Activated CD4-positive, alpha-beta T cell treated with anti-CD3 and anti-CD28 coated beads for 1 hour (primary cell): ENCODE data around the gene SETBP1.

Experiments
- DNase-seq: peaks from one replicate; pipeline ENCODE4 v3.0.0-alpha.2; 2020

SETBP1 gene

DNA sequence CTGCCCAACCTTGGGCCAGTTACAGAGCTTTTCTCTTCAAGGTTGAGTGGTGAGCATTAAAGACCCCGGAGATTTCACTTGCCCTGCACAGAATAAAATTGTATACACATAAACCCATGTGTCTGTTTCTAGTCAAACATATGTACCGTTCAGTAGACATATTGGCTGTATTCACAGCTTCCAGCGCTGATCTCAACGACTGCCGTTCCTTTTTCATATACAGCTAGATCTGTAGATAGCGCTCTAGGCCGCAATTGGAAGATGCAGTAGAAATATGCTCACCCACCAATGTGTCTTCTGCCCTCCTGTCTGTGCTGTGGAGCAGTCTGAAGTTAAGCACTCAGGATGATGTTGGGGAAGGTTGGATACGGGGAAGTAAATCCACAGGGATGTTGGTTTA, 317.7 kb downstream of the SETBP1 start:
- DNase-seq, result no peak

DNA sequence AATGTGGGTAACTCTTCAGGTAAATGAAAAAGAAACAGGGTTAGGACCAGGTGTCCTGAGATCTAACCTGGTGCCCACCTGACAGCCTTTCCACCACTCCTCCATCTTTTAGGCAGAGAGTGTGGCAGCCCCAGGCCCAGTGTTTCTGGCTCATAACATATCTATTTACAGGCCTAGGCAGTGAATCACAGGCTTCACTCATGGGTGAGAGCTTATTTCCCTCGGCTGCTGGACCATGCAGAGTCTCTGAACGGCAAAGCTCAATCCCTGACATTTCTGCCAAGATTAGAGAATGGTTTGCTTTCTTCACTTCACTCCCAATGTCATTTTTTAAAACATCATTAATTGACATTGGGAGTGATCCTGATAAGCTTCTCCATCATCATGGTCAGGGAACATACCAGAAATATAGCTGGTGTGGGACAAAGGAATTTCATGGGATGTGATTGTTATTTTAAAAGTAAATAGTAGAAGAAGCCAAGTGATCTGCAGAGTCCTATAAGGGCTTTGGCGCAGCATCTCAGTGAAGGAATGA, 323.9 kb downstream of the SETBP1 start:
- DNase-seq, result no peak

DNA sequence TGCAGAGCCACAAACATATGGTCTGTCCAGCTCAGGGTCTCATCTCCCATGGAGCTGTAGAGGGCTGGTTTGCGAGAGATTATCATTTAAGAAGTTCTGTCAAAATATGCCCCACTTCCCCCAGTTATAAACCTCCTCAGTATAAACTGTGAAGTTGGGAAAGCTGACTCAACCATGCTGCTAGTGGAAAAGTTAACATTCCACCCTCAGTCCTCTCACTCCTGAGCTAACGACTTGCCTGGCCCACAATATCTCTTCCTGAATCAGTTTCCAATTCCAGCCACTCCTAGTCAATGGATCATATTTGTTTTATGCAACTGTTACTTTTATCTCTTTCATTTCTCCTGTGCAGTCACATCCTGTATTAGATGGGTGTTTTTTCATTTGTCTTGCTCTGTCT, 326.2 kb downstream of the SETBP1 start:
- DNase-seq, result no peak

DNA sequence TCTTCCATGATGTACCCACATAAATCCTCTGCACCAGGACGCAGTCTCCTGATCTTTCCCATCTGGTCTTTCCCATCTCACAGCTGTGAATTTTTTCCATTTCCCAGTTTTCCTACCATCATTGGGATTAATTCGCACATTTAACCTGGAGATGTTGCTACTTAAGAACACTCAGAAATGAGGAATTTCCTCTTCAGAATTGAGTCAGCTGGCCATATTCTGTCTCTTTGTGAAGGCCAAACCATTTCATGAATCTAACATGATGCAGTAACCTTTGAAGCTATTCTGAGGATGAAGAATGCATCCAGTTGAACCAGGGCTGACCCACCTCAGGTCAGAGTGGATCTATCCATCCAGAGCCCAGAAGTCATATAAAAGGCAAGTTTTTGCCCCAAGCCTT, 326.8 kb downstream of the SETBP1 start:
- no peak for DNase-seq

DNA sequence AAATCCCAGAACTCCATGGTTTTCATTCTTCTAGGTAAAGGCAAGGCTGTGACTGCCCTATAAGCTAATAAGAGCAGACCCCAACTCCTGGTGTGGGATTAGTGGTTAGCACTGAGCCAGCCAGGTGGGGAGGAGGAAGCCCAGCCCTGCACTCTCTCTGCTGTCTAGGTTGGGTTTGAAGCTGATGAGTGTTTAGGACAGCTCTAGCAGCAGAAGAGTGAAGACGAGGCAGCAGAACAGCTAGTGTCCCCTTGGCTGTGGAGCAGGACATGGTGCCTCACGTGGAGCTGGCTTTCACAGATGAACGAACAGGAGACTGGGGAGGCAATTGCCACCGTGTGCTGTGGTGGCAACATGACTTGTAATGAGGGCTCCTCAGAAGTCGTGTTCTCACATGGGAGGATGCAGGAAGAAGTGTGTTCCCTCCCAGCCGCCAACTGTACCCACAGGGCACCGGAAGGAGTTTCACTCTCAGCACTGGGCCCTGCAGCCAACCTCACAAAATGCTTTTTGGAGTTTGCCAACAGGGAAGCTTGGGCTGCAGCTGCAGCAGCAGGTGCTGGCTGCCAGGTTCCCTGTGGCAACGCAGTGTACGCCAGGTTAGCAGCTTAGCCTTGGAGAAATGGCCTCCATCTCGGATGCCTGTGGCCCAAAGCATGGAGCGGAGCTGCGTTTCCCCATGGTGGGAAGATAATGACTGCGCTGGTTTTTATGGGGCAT, 328.2 kb downstream of the SETBP1 start:
- DNase-seq, result no peak

DNA sequence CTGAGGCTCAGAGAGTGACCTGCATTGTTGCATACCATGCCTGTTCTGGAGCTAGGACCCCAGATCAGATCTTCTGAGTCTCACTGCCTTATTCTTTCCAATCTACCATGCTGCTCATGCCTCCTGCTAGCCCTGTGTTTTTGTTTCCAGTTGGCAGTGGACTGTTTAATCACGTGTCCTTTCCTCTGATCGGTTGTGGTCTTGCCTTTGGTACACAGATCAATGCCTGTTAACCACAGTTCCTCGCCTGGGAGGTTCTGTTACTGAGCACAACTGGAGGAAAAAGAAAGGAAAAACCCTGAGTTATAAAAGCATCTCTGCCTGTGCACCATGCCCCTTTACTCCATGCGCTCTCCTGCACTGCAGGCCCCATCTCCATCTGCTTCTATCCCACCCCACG, 329.1 kb downstream of the SETBP1 start:
- no peak for DNase-seq

DNA sequence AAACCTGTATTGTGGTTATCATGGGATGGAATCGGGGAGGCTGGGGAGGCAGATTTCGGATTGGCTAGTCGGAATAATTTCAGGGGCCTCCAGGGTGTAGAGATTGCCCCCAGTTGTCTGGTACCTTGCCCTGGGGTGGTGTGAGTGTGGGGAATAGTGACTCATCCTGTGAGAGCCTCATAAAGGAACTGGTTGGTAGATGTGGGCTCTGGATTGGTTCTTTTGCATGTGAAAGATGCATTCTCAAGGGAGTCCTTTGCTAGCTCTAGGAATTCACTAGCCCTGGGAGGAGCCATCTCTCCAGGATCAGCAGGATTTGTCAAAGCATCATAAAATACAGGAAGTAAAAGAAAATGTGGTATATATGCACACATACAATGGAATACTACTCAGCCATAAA, 331.6 kb downstream of the SETBP1 start:
- no peak for DNase-seq

DNA sequence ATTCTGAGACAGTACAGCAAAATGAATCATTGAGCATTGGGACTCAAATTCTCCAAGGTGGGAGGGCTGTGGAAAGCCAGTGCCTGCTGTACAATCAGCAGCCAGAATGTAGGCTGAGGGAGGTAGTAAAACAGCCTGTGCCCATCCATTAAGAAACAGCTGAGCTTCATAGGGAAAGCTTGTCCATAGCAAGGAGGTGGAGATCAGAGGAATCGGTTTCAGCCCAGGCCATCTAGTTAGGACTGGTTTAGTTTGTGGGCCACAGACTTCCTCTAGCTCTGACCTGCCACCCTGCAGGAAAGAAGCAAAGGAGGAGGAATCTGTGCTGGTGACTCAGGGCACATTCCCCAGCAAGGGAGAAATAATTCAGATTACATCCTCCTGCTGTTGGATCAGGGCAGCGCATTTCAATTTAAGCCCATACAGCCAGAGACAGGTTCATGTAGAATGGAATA, 333.4 kb downstream of the SETBP1 start:
- no peak for DNase-seq

DNA sequence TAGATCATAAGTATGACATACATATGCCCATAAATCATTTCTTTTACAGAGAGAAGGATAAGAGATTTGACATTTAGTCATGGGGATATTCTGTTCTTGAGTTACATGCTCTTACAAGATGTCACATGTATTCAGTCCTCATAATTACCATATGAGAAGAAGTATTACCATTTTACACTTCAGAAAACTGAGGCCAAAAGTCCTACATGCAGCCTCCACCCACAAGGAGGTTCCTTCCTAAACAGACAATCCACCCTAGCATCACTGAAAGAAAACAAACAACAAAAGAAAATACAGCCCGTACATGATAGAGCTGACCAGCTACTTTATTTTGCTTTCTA, 335.1 kb downstream of the SETBP1 start:
- DNase-seq, result no peak

DNA sequence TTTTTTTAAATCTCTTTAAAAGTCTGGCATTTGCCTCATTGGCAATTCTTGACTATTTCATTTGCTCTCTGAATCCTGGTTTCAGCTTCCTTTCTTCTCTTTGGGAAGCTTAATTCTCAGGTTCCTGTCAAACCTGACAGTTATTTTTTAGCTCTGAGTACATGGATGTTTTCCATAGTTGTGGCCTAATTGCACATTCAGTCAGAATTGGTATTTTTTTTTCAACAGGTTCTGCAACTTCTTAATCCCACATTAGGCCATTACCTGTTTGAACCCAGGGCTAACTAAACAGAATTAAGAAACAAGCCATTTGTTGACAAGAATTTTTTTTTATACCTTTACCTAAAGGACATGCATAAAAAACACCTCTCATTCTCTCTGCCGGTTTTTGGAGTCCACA, 338.8 kb downstream of the SETBP1 start:
- DNase-seq, result no peak

DNA sequence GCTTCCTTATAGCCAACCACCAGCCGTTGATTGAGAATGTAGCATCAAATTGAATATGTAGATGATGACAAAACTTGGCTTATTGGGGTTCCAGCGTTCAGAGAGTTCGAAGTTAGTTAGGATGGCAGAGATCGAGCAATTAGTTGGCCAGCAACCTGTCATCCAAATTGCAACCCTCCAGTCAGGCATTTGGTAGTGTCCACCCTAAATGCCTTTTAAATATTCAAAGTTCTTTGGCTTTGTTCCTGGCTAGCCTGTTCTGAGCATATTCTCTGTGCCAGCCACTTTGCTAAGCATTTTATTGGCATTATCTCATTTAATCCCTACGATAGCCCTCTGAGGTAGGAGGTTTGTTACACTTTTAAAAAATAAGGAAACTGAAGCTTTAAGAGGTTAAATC, 342.8 kb downstream of the SETBP1 start:
- no peak for DNase-seq

DNA sequence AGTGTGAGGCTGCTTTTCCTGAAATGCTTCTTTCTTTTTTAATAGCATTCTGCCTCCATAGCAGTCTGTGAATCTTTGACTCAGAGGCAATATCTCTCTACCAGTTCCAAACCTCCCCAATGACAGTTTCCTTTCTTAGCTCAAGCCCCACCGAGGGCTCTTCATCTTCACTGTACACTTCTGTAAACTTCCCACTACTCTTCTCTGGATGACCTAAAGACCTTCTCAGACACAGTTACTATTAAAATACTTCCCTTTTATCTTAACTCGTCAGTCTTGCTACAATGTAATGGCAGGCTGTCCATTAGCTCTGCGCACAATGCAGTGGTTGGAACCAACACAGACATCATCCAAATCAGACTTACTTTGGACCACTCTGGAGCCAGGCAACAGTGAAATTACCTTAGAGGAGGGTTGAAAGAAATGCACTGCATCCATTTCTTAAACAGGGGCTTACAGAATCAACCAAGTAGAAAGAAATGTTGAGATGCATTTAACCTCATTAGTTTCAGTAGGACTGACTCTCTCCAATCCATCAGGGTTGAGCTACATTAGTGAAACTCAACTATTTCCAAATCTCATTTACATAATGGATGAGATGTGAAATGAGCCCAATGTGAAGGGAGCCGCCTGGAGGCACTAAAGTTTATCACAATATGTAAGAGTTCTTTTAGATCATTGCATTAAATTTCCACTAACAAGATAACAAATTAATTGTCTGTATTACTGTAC, 343.8 kb downstream of the SETBP1 start:
- no peak for DNase-seq

DNA sequence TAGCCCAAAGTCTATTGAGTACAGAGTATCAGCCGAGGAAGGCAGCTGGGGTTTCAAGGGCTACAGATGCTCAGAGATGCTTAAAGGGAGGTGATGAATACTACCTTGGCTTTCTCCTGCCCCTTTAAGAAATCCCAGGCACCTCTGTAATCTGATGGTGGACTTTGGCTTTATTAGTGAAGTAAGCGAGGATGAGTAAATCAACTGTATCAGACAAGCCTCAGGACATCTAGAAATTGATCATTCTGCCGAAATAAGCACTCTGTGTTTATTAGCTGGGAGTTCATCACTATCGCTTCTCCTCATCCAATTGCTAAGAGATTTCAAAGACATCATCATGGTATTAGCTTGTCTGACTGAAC, 344.4 kb downstream of the SETBP1 start:
- DNase-seq, result no peak

DNA sequence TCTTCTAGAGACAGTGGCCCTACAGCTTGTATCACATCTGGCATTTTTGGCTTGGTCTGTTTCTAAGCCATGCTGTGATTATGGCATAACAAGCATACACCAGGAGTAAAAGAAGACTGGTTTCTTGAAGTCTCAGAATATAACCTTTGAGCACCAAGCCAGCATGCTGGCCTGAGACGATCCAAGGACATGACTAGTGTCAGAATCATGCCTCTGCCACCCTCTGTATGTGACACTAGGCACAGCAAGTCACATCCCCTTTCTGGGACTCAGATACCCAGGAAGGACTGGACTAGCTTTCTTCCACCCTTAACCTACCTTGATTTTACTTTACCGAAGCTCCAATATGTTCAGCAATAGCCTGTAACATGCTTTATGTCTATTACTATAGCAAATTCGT, 345.5 kb downstream of the SETBP1 start:
- no peak for DNase-seq

DNA sequence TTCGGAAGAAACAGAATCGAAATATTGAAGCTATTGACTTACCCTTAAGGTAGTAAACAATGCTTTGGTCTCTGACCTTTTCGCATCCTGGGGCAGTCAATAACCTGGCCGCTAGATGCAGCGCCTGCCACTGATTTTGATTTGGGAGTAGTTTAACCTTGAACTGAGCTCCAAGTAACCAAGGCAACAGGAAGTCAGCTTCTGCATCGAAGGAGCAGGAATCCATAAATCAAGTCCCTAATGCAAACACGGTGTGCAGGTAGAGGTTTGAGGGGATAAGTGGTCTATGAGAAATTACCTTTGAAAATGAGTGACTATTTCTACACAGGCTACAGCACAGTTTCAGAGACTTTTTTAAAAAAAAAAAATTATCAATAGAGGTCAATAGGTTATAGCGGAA, 353.5 kb downstream of the SETBP1 start:
- DNase-seq, result no peak

DNA sequence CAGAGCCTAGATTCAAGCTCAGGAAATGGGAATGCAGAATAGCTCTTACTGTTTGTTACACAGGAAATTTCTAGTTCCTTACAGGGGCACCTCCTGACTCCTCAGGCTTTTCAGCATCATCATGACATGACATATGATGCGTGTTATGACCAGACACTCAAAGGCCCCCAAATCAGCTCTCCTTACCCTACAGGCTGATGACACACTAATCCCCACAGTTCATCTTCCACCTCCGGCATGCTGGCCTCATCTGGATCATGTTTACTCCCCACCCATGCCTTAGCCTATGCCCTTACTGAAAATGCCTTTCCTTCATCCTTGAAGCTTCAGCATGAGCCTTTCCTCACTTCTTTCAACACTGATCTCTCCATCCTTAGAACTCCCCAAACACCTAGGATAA, 356.9 kb downstream of the SETBP1 start:
- no peak for DNase-seq

DNA sequence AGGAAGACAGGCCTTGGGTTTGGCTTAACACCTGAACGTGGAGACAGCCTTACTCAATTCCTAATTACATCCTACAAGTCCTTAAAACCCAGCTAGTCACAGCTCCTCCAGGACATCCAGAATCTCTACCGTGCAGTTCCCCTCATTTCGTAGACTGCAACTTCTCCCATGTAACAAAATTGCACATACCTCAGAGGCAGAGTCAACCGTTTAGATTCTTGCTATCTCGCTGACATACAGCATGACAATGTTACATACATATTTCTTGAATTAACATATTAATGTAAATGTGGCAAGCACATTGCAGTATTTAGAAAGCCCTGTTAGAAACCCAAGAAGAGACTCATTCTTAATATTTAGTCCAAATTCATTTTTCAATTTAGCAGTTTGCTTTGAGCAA, 358.7 kb downstream of the SETBP1 start:
- DNase-seq, result no peak

DNA sequence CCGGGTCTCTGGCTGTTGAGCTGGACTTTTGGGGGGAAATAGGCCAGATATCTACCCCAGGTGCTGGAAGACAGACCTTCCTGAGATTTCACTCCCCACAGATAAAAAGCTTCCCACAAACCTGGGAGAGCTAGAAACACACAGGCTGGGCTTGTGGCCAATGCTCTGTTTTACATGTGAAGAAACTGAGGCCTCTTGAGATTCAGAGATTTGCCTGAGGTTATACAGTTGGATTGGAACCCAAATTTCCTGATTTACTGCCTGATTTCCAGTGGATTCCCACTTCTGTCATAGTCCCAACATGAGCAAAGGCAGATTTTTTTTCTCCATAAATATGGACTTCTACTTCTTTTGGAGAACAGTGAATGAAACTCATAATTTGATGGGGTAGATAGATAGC, 360.2 kb downstream of the SETBP1 start:
- DNase-seq, result no peak

DNA sequence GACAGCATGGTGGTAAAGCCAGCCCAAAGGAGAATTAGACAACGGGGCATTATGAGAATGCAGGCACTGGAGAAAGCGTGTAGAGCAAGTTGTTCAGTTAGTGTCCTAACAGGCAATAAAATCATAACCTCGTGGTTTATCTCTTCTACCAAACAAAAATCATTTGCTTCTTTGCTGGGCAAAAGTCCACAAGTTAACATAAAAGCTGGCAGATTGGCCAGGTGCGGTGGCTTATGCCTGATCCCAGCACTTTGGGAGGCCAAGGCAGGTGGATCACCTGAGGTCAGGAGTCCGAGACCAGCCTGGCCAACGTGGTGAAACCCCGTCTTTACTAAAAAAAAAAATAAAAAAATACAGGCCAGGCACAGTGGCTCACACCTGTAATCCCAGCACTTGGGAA, 364.1 kb downstream of the SETBP1 start:
- no peak for DNase-seq

DNA sequence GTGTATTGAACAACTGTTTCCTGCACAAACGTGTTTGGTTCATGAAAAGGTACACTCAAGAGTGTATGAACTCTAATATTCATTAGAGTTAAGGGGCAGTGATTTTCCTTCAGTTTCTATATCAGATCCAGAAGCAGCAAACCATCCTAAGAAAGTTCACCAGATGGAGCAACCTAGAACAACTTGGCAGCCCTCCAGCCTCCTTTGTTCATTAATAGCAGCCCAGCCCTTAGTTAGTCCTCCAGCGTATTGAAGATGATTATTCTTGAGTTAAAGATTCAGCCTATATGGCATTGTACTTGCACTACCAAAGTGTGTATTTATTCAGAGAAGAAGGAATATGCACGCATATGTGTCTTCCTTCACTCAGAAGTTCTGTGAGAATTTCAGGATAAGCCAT, 365.5 kb downstream of the SETBP1 start:
- no peak for DNase-seq

DNA sequence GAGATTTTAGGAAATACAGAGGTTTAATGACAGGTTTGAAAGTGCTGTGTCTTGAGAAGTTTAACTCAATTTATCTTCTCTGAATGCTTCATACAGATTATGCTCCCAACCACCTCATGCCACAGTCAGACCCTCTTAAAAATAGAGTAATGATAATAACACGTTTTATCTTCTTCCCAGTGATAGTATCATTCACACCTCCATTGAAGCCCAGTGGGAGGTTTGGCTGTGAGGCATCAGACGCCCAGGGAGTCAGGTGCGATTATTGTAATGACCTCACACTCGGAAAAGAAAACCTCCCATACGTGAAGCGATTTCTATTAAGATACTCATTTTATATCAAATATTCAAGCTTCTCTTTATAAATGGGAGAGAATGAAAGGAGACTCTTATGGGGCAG, 366.3 kb downstream of the SETBP1 start:
- no peak for DNase-seq

DNA sequence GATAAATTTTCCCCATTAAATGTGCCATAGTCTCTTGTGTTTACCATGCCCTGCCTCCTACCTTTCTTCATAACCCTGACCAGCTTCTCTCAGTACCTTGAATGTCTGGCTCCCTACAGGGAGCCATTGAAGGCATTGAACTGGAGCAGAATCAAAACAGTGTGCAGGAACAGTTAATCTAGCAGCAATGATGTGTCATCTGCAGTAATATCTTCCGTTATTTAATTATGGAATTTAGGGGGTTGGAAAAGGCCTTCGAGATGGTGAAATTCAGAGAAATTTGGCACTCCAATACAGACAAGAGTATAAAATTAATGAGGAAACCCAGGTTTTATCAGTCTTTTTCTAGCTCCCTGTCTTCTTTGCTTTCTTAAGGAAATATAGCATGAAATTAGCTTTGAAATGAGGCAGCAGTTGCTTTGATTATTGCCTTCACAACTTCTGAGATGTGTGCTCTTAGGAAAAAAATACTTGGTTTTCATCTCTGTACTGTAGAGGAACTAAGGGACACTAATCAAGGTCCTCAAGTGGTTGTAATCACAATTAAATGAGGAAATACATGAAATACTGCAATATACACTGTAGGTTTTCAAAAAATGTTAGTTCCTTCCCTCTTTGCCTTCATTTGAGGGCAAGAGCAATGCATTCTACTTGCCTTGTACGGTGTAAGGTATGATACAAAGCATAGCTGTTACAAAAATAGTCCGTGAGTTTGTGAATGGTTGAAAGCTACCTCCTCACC, 369.1 kb downstream of the SETBP1 start:
- no peak for DNase-seq

DNA sequence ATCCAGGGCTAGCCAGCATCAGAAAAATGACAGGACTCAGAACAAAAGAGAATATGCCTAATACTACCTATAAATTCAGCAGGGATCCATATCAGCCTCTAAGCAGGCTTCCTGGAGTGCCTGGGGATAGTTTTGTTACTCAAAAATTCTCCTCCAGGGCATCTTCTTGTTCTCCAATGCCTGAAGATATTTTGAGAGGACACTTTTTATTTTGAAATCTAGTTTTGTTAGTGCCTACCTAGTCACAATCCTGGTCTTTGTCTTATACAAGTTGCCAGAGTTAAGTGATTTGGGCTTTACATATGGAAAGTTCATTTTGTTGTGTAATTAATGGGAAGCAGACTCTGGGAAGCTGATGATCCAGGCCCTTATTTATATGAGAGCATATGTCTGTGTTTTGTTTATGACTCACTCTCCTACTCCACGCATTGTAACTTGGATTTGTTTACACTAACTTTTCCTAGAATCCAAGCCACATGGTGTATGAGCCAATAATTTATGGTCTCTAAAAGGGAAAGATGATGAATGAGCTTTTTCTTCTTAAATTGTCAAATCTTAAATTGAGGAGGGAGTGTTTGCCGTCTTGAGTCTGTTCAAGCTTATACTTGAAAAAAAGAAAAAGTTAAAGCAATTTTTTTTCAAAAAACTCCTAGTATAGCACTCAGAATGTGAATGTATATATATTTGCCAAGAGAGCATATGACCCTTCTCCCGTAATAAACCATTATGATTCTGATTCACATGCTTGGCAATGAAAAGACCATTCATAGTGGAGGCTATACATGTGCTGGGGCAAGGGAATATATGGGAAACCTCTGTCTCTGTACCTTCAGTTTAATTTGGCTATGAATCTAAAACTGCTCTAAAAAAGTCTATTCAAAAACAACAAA, 370.3 kb downstream of the SETBP1 start:
- DNase-seq, result no peak
